SJSA1 (cell line): ENCODE measurements around the gene FAM25A. TPM values are rescaled to one million over a fixed set of nuclear protein-coding genes. Genes with fewer than 3 reads are reported as not detected.
"Not testable (repeated sequence)": the region's sequence is repeated elsewhere in the genome, so short reads cannot be mapped to it uniquely, and the experiment has no call there.

Source experiments
- DNase-seq, 2 experiments: peaks; one replicate each; pipeline ENCODE4 v3.0.0-alpha.2; 2015 to 2020; ENCODE audit warnings: low spot score in 2 of 2, low read depth in 1 of 2
- H3K27ac ChIP-seq: fragments of 250-450 bp; sonication (Bioruptor Pico); 2 replicates; pipeline ENCODE4 v1.5.1; 2020; ENCODE audit warnings: mild to moderate bottlenecking, moderate library complexity
- H3K27me3 ChIP-seq: fragments of 250-450 bp; sonication (Bioruptor Pico); replicated peaks from 2 replicates; pipeline ENCODE4 v1.5.1; 2020; ENCODE audit warnings: mild to moderate bottlenecking, moderate library complexity
- H3K36me3 ChIP-seq: fragments of 250-450 bp; sonication (Bioruptor Pico); 2 replicates; pipeline ENCODE4 v1.5.1; 2020; ENCODE audit warnings: mild to moderate bottlenecking
- H3K4me1 ChIP-seq: fragments of 250-450 bp; sonication (Bioruptor Pico); replicated peaks from 2 replicates; pipeline ENCODE4 v1.6.1; 2021; ENCODE audit warnings: mild to moderate bottlenecking
- H3K4me3 ChIP-seq: fragments of 250-450 bp; sonication (Bioruptor Pico); 2 replicates; pipeline ENCODE4 v1.5.1; 2020; ENCODE audit warnings: mild to moderate bottlenecking
- H3K9me3 ChIP-seq: fragments of 250-450 bp; sonication (Bioruptor Pico); replicated peaks from 2 replicates; pipeline ENCODE4 v1.5.1; 2020; ENCODE audit warnings: mild to moderate bottlenecking
- total RNA-seq: library from RNA; depleted of rRNA; stranded (reverse); fragments of >200 nt; shearing (Covaris generic); gene quantifications from 2 replicates; pipeline ENCODE4 v1.2.3, GENCODE V29; 2014

FAM25A gene
- total RNA-seq, 1 experiment from 2014 or later = not detected

DNA sequence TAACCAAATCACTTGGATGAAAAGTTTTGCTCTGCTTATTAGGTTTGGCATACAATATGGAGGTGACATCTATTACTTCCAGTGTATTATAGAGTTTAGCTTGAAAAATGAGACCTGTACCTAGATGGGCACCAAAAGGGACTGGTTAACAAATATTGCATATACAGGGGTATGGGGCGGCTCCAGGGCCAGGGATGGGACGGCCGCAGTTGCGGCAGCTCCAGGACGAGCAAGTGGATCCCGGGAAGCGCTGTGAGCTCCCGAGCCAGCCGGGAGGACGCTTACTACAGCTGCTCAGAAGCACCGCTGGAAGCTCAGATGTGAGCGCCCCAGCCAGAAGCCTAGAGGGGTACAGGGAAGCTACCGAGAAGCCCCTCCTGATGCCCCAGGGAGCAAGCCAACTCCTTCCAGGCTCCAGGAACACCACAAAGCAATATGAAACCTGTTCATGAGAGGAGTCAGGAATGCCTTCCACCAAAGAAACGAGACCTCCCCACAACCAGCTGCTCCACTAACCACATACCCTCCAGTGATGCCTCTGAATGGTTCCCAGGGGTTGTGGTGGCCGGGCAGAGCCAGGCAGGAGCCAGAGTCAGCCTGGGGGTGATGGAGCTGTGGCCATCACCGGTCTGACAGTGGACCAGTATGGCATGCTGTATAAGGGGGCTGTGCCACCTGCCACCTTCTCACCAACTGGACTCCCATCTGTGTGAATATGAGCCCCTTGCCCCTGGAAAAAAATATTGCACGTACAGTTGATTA, 6.8 kb downstream of the FAM25A start:
- H3K27me3 ChIP-seq, DNase-seq, H3K4me3 ChIP-seq, H3K36me3 ChIP-seq, H3K27ac ChIP-seq, H3K9me3 ChIP-seq, H3K4me1 ChIP-seq: not testable (repeated sequence)

DNA sequence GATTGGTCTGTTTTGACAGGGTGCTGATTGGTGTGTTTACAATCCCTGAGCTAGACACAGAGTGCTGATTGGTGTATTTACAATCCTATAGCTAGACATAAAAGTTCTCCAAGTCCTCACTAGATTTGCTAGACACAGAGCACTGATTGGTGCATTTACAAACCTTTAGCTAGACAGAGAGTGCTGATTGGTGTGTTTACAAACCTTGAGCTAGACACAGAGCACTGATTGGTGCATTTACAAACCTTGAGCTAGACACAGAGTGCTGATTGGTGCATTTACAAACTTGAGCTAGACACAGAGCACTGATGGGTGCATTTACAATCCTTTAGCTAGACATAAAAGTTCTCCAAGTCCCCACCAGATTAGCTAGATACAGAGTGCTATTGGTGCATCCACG, 10.3 kb downstream of the FAM25A start:
- not testable (repeated sequence) for H3K27ac ChIP-seq, H3K4me1 ChIP-seq, H3K27me3 ChIP-seq, DNase-seq, H3K9me3 ChIP-seq, H3K4me3 ChIP-seq, H3K36me3 ChIP-seq

DNA sequence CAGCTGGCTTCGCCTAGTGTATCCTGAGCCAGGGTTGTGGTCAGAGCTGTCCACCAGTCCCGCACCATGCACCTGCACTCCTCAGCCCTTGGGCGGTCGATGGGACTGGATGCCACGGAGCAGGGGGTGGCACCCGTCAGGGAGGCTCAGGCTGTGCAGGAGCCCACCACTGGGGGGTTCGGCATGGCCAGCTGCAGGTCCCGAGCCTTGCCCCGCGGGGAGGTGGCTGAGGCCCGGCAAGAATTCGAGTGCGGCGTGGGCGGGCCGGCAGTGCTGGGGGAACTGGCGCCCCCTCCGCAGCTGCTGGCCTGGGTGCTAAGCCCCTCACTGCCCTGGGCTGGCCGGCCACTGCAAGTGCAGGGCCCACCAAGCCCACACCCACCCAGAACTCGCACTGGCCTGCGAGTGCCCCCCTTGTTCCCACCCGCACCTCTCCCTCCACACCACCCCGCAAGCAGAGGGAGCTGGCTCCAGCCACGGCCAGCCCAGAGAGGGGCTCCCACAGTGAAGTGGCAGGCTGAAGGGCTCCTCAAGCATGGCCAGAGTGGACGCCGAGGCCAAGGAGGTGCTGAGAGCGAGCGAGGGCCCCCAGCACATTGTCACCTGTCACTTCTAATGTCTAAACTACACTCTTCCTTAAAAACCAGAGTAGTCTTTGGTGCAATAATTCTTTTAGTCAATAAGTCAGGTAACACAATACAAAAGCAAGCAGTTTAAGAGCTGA, 11.0 kb downstream of the FAM25A start:
- Histone ChIP-seq H3K4me3 (no peak overlapping the region), H3K36me3 (no peaks in the 10 kb centered on the region), H3K4me1 (no peaks in the 10 kb centered on the region), H3K27ac (no peak overlapping the region), H3K27me3 (0 out of 2 replicates have a peak, but pooled peaks cover 4% of the 10 kb centered on the region), H3K9me3 (no peaks in the 10 kb centered on the region)
- no peak for DNase-seq

DNA sequence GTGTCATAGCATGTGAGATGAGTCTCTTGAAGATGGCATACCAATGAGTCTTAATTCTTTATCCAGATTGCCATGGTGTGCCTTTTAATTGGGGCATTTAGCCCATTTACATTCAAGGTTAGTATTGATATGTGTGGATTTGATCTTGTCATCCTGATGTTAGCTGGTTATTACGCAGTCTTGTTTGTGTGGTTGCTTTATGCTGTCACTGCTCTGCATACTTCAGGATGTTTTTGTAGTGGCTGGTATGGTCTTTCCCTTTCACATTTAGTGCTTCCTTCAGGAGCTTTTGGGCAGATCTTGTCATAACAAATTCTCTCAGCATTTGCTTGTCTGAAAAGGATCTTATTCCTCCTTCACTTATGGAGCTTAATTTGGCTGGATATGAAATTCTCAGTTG, 16.5 kb downstream of the FAM25A start:
- no peak for DNase-seq
- no peaks in the 10 kb centered on the region for H3K9me3 ChIP-seq
- no peaks in the 10 kb centered on the region for H3K4me1 ChIP-seq
- H3K27me3 ChIP-seq = 0 out of 2 replicates have a peak, but pooled peaks cover 4% of the 10 kb centered on the region
- H3K27ac ChIP-seq = no peak overlapping the region
- H3K36me3 ChIP-seq = no peaks in the 10 kb centered on the region
- no peak overlapping the region for H3K4me3 ChIP-seq

DNA sequence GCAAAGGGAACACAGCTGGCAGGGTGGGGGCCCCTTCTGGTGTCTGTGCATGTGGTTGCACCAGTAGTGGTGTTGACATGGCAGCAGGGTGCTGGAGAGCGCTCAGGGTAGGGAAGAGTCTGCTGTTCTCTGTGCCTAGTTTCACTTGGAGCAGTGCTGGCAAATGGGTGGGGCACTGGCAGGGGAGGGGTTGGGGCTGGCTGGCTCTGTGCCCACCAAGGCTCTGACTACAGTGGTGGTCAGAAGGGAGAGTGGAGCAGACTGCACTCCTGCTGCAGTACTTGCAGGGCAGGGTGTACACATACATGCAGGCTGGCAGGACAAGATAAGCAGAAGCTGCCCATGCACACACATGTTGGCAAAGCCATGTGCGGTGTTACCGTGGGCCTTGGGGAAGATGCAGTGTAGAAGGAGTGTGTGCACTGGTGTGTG, 18.2 kb downstream of the FAM25A start:
- Histone ChIP-seq H3K4me1 (no peaks in the 10 kb centered on the region), H3K9me3 (no peaks in the 10 kb centered on the region), H3K27me3 (0 out of 2 replicates have a peak, but pooled peaks cover 2% of the 10 kb centered on the region), H3K36me3 (no peaks in the 10 kb centered on the region), H3K4me3 (no peak overlapping the region), H3K27ac (no peak overlapping the region)
- no peak for DNase-seq

DNA sequence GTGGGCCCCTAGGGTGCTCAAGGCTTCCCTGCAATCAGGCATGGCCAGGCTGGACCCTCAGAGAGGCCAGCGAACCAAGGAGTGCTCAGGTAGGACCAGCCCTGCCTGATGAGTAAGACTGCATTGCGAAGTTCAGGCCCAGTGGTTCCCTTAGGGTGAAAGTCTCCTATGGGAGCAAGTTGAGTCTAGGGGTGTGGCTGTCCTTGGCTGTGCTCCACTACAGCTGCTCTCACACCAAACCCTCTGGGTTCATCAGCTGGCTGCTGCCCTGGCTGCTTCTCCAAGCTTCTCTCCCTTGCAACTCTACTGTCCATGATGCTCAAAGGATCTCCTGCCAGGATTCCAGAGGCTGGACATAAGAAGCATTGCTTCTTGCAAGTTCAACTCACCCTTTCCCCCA, 18.7 kb downstream of the FAM25A start:
- Histone ChIP-seq H3K36me3 (no peaks in the 10 kb centered on the region), H3K4me3 (no peak overlapping the region), H3K27ac (no peak overlapping the region), H3K9me3 (no peaks in the 10 kb centered on the region), H3K4me1 (no peaks in the 10 kb centered on the region), H3K27me3 (0 out of 2 replicates have a peak, but pooled peaks cover 2% of the 10 kb centered on the region)
- no peak for DNase-seq

DNA sequence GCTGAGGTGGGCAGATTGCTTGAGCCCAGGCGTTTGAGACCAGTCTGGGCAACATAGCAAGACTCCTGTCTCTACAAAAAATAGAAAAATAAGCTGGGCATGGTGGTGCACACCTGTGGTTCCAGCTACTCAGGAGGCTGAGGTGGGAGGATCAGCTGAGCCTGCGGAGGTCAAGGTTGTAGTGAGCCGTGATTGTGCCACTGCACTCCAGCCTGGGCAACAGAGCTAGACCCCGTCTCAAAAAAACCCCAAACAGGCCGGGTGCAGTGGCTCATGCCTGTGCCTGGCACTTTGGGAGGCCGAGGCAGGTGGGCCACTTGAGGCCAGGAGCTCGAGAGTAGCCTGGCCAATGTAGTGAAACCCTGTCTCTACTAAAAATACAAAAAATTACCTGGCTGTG, 23.5 kb downstream of the FAM25A start:
- not testable (repeated sequence) for H3K4me3 ChIP-seq, H3K27me3 ChIP-seq, H3K9me3 ChIP-seq, H3K27ac ChIP-seq, DNase-seq, H3K4me1 ChIP-seq
- H3K36me3 ChIP-seq = peaks cover 12% of the 10 kb centered on the region

DNA sequence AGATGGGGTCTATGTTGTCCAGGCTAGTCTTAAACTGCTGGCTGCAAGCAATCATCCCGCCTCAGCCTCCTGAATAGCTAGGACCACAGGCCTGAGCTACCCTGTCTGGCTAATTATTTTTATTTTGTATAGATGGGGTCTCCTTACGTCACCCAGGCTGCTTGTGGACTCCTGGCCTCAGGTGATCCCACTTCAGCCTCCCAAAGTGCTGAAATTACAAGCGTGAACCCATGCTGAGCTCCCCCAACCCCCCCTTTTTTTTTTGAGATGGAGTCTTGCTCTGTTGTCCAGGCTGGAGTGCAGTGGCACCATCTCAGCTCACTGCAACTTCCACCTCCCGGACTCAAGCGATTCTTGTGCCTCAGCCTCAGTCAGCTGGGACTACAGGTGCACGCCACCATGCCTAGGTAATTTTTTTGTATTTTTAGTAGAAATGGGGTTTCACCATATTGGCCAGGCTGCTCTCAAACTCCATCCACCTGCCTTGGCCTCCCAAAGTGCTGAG, 25.4 kb downstream of the FAM25A start:
- H3K27ac ChIP-seq = no peak overlapping the region
- peaks cover 27% of the 10 kb centered on the region for H3K36me3 ChIP-seq
- H3K4me3 ChIP-seq = no peak overlapping the region
- no peak for DNase-seq
- H3K4me1 ChIP-seq = no peaks in the 10 kb centered on the region
- H3K9me3 ChIP-seq = no peaks in the 10 kb centered on the region
- H3K27me3 ChIP-seq = no peaks in the 10 kb centered on the region

DNA sequence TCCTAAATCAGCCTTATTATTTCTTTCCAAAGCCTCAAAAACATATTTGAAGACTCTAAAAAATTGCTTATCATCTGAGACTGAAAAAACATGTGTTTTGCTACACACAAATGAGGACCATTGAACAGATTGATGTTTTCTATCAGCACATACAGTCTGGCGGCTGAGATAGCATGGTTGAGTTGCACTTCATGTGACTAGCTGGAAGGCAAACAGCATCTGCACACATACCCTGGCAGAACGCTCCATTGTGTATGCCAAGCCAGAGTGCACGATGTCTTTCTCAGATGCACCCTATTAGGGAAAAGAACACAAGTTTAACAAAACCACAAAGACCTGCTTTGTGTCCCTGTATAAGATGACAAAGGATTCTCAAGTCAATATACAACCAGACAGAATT, 33.0 kb downstream of the FAM25A start:
- H3K27ac ChIP-seq = no peak overlapping the region
- no peaks in the 10 kb centered on the region for H3K27me3 ChIP-seq
- H3K9me3 ChIP-seq = no peaks in the 10 kb centered on the region
- no peak for DNase-seq
- peaks cover 75% of the 10 kb centered on the region for H3K36me3 ChIP-seq
- H3K4me1 ChIP-seq = no peaks in the 10 kb centered on the region
- H3K4me3 ChIP-seq = no peak overlapping the region

DNA sequence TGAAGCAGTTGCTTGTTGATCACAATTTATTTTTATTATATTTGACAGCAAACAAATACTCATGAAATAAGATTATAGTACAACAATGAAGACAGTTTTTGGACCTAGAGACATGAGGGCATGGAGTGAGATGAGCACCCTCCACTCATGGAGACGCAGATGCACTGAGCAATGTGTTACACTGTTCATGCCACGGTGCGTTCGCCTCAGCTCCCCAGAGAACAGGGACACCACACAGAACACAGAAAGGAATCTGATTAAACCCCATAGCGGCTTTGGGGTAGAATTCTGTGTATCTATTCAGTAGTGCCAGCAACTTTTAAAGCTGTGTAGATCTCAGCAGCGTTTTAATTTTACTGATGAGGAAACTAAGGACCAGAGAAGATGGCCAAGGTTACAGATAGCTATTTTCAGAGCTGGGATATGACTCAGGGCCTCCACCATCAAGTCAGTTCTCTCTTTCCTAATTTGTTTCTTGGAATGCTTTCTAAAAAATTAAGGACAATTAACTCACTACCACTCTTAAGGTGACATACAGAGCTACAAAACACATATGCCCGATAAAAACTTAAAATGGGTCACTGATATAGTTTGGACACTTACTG, 33.6 kb downstream of the FAM25A start:
- no peak overlapping the region for H3K27ac ChIP-seq

DNA sequence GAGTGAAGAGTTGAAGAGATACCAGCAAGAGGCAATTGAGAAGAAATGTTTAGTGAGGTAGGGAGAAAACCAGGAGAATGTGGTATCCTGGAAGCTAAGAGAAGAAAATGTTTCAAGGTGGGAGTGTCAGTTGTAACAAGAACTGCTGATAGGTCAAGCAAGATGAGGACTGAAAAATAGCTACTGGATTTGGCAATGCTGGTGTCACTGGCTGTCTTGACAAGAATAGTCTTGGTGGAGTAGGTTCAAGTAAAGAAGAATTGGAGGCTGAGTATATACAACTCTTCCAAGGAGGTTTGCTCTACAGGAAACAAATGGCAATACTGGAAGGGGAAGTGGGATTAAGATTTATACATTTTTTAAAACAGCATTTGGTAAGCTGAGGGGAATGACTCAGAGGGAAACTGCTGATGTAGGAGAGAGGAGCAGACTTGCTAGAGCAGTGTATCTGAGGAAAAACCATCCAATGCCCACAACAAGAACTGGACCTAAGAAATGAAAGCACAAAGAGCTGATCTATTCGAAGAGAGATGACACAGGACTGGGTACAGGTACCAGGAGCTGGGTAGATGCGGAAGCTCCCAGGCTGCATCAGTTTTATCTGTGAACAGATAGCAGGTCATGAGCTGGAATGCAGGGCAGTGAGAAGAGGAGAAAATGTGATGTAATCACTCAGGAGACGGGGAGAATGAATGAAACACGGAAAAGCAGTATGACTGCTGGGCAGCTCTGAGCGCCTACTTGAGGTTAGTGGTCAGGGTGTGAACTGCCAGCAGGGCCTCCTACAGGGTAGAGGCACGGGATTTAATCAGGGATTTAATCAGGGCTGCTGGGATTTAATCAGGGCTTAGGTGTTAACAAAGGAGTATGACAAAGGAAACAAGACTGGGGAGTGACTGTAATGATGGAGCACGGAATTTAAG, 34.5 kb downstream of the FAM25A start:
- Histone ChIP-seq H3K36me3 (peaks cover 80% of the 10 kb centered on the region), H3K4me3 (no peak overlapping the region), H3K9me3 (no peaks in the 10 kb centered on the region), H3K27ac (no peak overlapping the region), H3K4me1 (no peaks in the 10 kb centered on the region), H3K27me3 (no peaks in the 10 kb centered on the region)
- no peak for DNase-seq

More for the DNA sequence above, 33.6 kb downstream of the FAM25A start:
- H3K36me3 ChIP-seq = peaks cover 78% of the 10 kb centered on the region
- H3K4me1 ChIP-seq = no peaks in the 10 kb centered on the region
- no peaks in the 10 kb centered on the region for H3K9me3 ChIP-seq
- DNase-seq = no peak
- H3K27me3 ChIP-seq = no peaks in the 10 kb centered on the region
- no peak overlapping the region for H3K4me3 ChIP-seq

DNA sequence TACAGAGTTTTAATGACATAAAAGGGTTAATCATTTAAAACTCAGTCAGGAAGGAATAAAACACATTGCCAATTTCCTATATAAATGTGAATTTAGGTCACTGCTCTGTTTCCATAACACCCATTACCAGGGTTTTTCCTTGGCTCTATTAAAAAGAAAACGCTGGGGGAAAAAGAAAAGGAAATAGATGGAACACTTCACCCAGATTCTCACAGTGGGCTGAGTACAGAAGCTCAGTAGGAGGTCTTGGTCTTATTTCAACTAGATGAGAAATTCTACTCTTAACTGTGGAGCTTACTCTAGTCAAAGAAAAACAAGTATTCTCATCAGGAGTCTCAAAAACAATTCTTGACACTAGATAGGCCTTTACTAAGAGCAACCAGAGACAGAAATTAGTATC, 38.1 kb downstream of the FAM25A start:
- no peak for DNase-seq
- Histone ChIP-seq H3K36me3 (peaks cover 84% of the 10 kb centered on the region), H3K4me3 (no peak overlapping the region), H3K4me1 (no peaks in the 10 kb centered on the region), H3K9me3 (no peaks in the 10 kb centered on the region), H3K27ac (no peak overlapping the region), H3K27me3 (no peaks in the 10 kb centered on the region)

DNA sequence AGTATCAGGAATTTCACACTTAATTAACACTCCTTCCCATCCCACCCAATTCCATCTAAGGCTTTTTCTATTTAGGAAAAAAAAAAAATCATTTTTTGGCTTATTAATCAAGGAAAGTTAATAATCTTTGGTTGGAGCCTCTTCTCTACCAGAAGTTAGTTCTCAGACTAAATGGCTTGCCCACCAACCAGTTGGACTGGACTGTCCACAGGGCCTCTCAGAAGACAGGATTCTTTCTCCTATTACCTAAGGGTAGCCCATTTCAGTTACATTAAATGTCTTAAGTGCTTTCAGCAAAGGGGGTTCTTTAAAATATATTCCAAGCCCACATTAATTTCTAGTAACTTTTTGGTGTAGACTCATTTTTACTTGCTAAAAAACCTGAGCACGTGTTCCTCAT, 39.3 kb downstream of the FAM25A start:
- no peak overlapping the region for H3K27ac ChIP-seq
- no peak for DNase-seq
- no peaks in the 10 kb centered on the region for H3K4me1 ChIP-seq
- no peaks in the 10 kb centered on the region for H3K9me3 ChIP-seq
- no peak overlapping the region for H3K4me3 ChIP-seq
- no peaks in the 10 kb centered on the region for H3K27me3 ChIP-seq
- peaks cover 78% of the 10 kb centered on the region for H3K36me3 ChIP-seq
